Cardiac fibroblast (primary cell): ENCODE data around the gene RC3H1.

Experiments
- DNase-seq, 2 donors: peaks; one replicate each; pipeline versions ENCODE4 v3.0.0 to v3.0.0-alpha.2; 2010; ENCODE audit warnings: low read depth in 2 of 2
- H3K4me3 ChIP-seq, 2 donors: replicated peaks in 1 of 2; 1 replicate in 1 of 2; 2 replicates in 1 of 2; pipeline ENCODE4 v1.5.1; 2011; ENCODE audit warnings: low read depth in 2 of 2, low read length in 2 of 2, mild to moderate bottlenecking in 2 of 2, moderate library complexity in 1 of 2
- CTCF ChIP-seq: IDR thresholded peaks from one replicate; pipeline ENCODE4 v1.5.1; 2011; ENCODE audit warnings: low read depth, mild to moderate bottlenecking, low read length, inconsistent platforms

The RC3H1 gene

GRCh38 chr1:174008269-174008668 is 13.9 kb downstream of the RC3H1 start:
- DNase-seq = no peak
- TF ChIP-seq CTCF = no peak
- no peak overlapping the region for H3K4me3 ChIP-seq

DNA sequence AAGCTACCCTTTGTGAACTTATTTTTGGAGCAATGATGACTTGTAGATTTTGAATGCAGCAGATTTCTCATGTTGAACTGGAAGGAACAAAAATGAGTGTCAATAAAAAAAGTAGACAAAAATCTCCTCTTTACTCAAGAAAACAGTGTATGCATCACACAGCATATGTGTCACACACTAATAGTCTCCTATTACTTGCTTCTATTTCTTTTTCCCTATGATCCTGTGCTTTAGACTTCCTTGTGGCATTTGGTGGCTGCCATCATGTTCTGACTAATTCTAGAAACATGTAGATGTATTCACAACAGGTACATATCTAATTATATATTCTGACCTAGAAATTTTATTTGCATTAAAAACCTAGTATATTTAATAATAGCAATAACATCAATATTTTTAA is 14.3 kb downstream of the RC3H1 start:
- H3K4me3 ChIP-seq = no peak overlapping the region
- DNase-seq = peak in 1 of 2 donors; percentile 46

GRCh38 chr1:174005032-174005431 is 17.1 kb downstream of the RC3H1 start:
- peak; percentile 74 to 80 for DNase-seq
- TF ChIP-seq CTCF = no peak
- H3K4me3 ChIP-seq = no peak overlapping the region

More for the DNA sequence above, 14.3 kb downstream of the RC3H1 start:
- TF ChIP-seq CTCF = no peak

- TF ChIP-seq CTCF = no peak
- DNase-seq = no peak
- H3K4me3 ChIP-seq = no peak overlapping the region
Observed at GRCh38 chr1:174003867-174004266, 18.3 kb downstream of the RC3H1 start.

DNA sequence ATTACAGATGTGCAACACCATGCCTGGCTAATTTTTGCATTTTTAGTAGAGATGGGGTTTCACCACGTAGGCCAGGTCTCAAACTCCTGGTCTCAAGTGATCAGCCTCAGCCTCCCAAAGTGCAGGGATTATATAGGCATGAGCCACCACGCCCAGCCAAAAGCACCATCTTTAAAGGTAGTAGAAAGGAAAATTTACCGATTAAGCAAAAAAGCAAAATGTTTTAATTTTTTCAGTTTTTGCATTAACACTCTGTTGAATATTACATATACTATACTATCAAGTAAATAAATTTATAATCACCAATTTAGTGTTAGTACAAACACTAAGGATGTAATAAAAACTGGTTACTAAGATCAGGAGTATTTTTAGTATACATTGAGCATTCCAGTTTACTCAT is 20.6 kb downstream of the RC3H1 start:
- no peak for TF ChIP-seq CTCF
- no peak for DNase-seq
- H3K4me3 ChIP-seq = no peak overlapping the region

DNA sequence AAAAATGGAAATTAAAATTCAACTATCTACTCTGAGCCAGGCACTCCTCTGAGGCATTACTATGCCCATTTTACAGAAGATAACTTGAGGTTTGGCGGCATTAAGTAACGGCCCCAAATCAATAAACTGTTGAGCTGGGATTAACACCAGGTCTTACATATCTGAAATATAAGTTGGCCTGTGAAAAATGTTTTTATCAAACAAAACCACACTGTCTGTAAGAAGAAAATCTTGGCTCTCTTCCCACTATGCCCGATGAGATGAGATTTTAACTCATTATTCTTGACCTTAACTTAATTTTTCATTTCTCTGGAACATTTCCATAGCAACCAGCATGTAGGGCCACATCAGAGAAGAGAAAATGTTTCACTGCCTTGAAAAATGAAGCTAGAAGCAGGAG is 21.8 kb downstream of the RC3H1 start:
- peak; percentile 9 to 64 for DNase-seq
- TF ChIP-seq CTCF = no peak
- H3K4me3 ChIP-seq = no peak overlapping the region

GRCh38 chr1:173997791-173998190 is 24.4 kb downstream of the RC3H1 start:
- no peak for TF ChIP-seq CTCF
- peak; percentile 11 to 17 for DNase-seq
- H3K4me3 ChIP-seq = no peak overlapping the region
